ENCODE data around the gene BEST4.
"Not testable (repeated sequence)": the region's sequence is repeated elsewhere in the genome, so short reads cannot be mapped to it uniquely, and the experiment has no call there.

Gene BEST4

GRCh38 chr1:44776730-44777068 is 11.3 kb downstream of the BEST4 start:
- no peak for DNase-seq

GRCh38 chr1:44775930-44776729 is 11.8 kb downstream of the BEST4 start:
- peak in 1 of 4 experiments; percentile 32 for DNase-seq

- DNase-seq = peak; percentile 72 to 86 (median 80)
These were observed 12.7 kb downstream of the BEST4 start, which contains the start of gene RPS8 for GRCh38 chr1:44775078-44775929. Gene RPS8, plus strand, starts transcription at chr1:44775540. Its CDS starts 57 bp downstream, at chr1:44775597.

GRCh38 chr1:44766421-44766820 is 21.5 kb downstream of the BEST4 start:
- DNase-seq = not testable (repeated sequence)

- no peak for DNase-seq
These were observed 27.1 kb downstream of the BEST4 start for GRCh38 chr1:44760876-44761275.

GRCh38 chr1:44759077-44759476 is 28.9 kb downstream of the BEST4 start:
- DNase-seq = no peak

- no peak for DNase-seq
These were observed 30.6 kb downstream of the BEST4 start for GRCh38 chr1:44757420-44757819.

GRCh38 chr1:44747878-44748277 is 40.1 kb downstream of the BEST4 start:
- DNase-seq = no peak

GRCh38 chr1:44743211-44743610 is 44.8 kb downstream of the BEST4 start:
- no peak for DNase-seq

GRCh38 chr1:44740179-44740617 is 47.8 kb downstream of the BEST4 start:
- no peak for DNase-seq

GRCh38 chr1:44739307-44740178 is 48.4 kb downstream of the BEST4 start, which contains the start of gene KIF2C:
Gene KIF2C, plus strand, starts transcription at chr1:44739837. Its CDS starts 96 bp downstream, at chr1:44739933.
- peak; percentile 81 to 96 (median 92) for DNase-seq

GRCh38 chr1:44738953-44739306 is 49.0 kb downstream of the BEST4 start:
- not testable (repeated sequence) for DNase-seq

GRCh38 chr1:44735992-44736391 is 52.0 kb downstream of the BEST4 start:
- no peak for DNase-seq

- no peak for DNase-seq
These were observed 54.2 kb downstream of the BEST4 start for GRCh38 chr1:44733784-44734183.
